Chondrocyte (in vitro differentiated cells): ENCODE measurements around the gene PWWP2B. TPM values are rescaled to one million over a fixed set of nuclear protein-coding genes. Genes with fewer than 3 reads are reported as not detected.
A peak's percentile ranks its signal among the peaks of the same experiment; 100 is the strongest.

Source experiments
- DNase-seq: peaks from one replicate; pipeline ENCODE4 v3.0.0; 2021; ENCODE audit warnings: mixed read lengths, low spot score
- H3K27ac Mint-ChIP-seq: one replicate; pipeline ENCODE4 v1.8.0; 2021; ENCODE audit warnings: mild to moderate bottlenecking, moderate library complexity, mixed read lengths; ENCODE audit not compliant: unreplicated experiment
- H3K27me3 Mint-ChIP-seq: 2 replicates; pipeline ENCODE4 v1.8.0; 2021; ENCODE audit warnings: low read depth, mixed read lengths
- H3K36me3 Mint-ChIP-seq: 2 replicates; pipeline ENCODE4 v1.8.0; 2021; ENCODE audit warnings: low read depth, mixed read lengths
- H3K4me1 Mint-ChIP-seq: 2 replicates; pipeline ENCODE4 v1.8.0; 2021; ENCODE audit warnings: low read depth, mild to moderate bottlenecking, mixed read lengths
- H3K4me3 Mint-ChIP-seq: one replicate; pipeline ENCODE4 v1.8.0; 2021; ENCODE audit warnings: mild to moderate bottlenecking, moderate library complexity, mixed read lengths; ENCODE audit not compliant: unreplicated experiment
- H3K9me3 Mint-ChIP-seq: 2 replicates; pipeline ENCODE4 v1.8.0; 2021; ENCODE audit warnings: low read depth, mixed read lengths
- CTCF ChIP-seq: fragments of 200-600 bp; sonication (generic); IDR thresholded peaks from 2 replicates; pipeline ENCODE4 v1.5.0; 2021; ENCODE audit warnings: antibody characterized with exemption, mild to moderate bottlenecking, moderate library complexity
- total RNA-seq: library from RNA; stranded (reverse); gene quantifications from 3 replicates; pipeline ENCODE4 v1.2.1, GENCODE V29; 2021

Gene PWWP2B
- total RNA-seq, 1 donor from 2014 or later = 13.2 TPM

GRCh38 chr10:132451506-132452215, 54.7 kb downstream of the PWWP2B start:
- Mint-ChIP-seq H3K27me3 (no peaks in the 10 kb centered on the region), H3K4me3 (no peak overlapping the region), H3K4me1 (peaks cover 16% of the 10 kb centered on the region), H3K9me3 (no peaks in the 10 kb centered on the region), H3K36me3 (no peaks in the 10 kb centered on the region), H3K27ac (no peak overlapping the region)
- peak; percentile 84 for DNase-seq
- TF ChIP-seq CTCF = no peak

DNA sequence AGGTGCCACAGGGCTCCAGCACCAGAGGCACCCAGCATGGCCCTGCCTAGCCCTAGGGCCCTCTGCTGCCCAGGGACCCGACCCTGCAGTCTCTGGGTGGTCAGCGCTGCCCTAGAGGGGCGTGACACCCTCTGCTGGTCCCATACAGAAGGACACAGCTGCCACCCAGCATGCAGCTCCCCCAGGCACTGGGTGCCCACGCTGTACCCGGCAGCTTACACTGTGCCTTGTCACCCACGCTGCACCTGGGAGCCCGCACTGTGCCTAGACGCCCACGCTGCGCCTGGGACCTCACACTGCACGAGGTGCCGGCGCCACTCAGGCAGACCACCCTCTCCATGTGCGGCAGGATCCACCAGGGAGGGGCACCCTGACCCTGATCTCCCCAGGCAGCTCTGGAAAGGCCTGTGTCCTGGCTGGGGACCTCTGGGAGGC, 55.2 kb downstream of the PWWP2B start:
- no peaks in the 10 kb centered on the region for H3K27me3 Mint-ChIP-seq
- H3K4me1 Mint-ChIP-seq = peaks cover 11% of the 10 kb centered on the region
- no peaks in the 10 kb centered on the region for H3K36me3 Mint-ChIP-seq
- H3K9me3 Mint-ChIP-seq = no peaks in the 10 kb centered on the region
- H3K4me3 Mint-ChIP-seq = no peak overlapping the region
- DNase-seq = peak; percentile 88
- H3K27ac Mint-ChIP-seq = no peak overlapping the region
- peak; percentile 50 for TF ChIP-seq CTCF

DNA sequence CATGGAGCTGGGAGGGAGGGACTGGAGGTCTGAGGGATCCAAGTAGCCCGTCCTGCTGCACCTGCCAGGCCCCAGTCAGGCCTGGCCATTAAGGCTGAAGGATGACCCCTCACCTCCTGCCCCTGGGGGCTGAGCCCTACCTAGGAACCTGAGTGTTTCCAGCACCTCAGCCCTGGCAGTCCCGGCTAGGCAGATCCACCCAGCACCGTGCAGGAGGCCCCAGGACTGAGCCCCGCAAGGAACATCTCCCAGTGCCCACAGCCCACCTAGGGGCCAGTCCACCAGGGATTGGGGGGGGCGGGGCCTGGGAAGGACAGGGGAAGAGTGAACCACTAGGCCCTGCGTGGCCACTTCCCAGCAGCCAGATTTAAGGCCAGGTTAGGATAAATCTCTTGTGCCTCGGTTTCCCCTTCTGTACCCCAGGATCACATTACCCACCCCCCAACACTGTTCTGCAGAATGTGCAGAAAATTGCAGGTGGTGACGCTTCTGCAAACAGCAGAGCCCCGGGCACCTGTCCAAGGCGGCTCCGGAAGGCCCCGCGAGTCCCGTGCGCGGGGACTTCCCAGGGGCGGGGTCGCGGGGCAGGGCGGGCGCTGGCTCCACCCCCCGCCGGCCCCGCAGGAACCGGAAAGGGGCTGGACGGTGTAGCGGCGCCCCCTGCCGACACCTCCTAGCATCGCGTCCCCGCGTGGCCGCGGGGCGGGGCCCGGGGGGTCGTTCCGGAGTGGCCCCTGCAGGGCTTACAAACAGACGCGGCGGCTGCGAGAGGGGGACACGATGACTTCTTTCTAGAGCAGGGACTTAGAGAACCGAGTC, 55.9 kb downstream of the PWWP2B start:
- TF ChIP-seq CTCF = peak; percentile 99
- H3K4me1 Mint-ChIP-seq = peaks cover 4% of the 10 kb centered on the region
- H3K9me3 Mint-ChIP-seq = no peaks in the 10 kb centered on the region
- no peak overlapping the region for H3K27ac Mint-ChIP-seq
- H3K4me3 Mint-ChIP-seq = no peak overlapping the region
- no peaks in the 10 kb centered on the region for H3K27me3 Mint-ChIP-seq
- DNase-seq = peak; percentile 74
- H3K36me3 Mint-ChIP-seq = no peaks in the 10 kb centered on the region

DNA sequence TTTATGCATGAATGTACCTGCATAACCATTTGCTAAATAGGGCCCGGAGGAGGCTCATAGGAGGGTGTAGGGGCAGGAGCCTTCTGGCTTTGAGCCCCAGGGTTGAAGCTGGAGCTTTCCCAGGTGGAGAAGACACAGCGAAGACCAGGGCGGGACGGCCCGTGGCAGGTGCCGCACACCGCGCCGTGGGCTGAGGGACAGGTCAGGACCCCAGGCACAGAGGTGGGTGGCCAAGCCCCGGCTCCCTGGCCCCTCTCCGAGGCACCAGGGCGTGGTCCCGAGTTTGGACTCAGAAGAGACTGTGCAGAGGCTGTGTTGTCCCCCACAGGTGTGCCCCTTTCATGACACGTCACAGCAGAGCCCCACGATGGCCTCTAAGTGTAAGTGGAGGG, 56.5 kb downstream of the PWWP2B start:
- H3K4me1 Mint-ChIP-seq = no peaks in the 10 kb centered on the region
- H3K27me3 Mint-ChIP-seq = no peaks in the 10 kb centered on the region
- no peak for DNase-seq
- H3K4me3 Mint-ChIP-seq = no peak overlapping the region
- H3K36me3 Mint-ChIP-seq = no peaks in the 10 kb centered on the region
- H3K9me3 Mint-ChIP-seq = no peaks in the 10 kb centered on the region
- H3K27ac Mint-ChIP-seq = no peak overlapping the region
- TF ChIP-seq CTCF = peak; percentile 51

DNA sequence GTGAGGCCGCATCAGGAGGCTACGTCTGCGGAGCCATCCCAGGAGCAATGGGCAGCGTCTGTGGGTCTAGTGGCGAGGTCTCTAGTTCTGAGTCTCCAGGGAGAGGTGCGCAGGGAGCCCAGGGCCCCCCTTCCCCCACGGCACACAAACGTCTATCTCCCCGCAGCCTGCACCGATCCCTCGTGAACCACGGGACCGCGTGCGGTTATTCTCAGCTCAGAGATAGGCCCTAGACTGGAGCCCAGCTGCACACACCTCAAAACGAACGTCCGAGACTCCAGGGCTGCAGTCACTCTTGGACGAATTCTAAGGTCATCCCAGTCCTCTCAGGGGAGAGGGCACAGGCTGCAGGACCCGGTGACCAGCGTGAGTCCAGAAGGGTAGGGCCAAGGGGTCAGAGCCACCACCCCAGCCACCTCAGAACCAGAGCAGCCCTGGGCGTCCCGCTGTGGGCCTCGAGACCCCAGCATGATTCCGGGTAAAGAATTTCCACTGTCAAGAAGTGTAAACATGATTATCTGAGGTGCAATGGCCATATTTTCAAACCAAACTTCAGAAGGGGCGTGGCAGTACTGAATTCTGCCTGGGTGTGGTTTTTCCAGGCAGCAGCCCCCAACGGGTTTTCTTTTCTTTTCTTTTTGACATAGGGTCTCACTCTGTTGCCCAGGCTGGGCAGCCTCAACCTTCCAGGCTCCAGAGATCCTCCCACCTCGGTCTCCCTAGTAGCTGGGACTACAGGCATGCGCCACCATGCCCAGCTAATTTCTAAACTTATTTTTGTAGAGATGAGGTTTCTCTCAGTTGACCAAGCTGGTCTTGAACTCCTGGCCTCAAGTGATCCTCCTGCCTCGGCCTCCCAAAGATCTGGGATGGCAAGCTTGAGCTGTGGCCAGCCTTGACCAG, 57.5 kb downstream of the PWWP2B start:
- H3K4me3 Mint-ChIP-seq = no peak overlapping the region
- no peaks in the 10 kb centered on the region for H3K27me3 Mint-ChIP-seq
- H3K4me1 Mint-ChIP-seq = peaks cover 4% of the 10 kb centered on the region
- no peak for TF ChIP-seq CTCF
- H3K27ac Mint-ChIP-seq = no peak overlapping the region
- no peaks in the 10 kb centered on the region for H3K9me3 Mint-ChIP-seq
- no peaks in the 10 kb centered on the region for H3K36me3 Mint-ChIP-seq
- no peak for DNase-seq
